PFSK-1 (cell line): ENCODE results near the gene P2RY12.

Source experiments
- FOXP2 ChIP-seq: optimal IDR thresholded peaks from 2 replicates; pipeline ENCODE3; 2011; ENCODE audit warnings: borderline replicate concordance, control low read depth, inconsistent platforms; ENCODE audit not compliant: insufficient read depth; ENCODE audit errors: extremely low read length, extremely low read depth
- POLR2AphosphoS5 ChIP-seq: IDR thresholded peaks from 2 replicates; pipeline ENCODE4 v1.6.1; 2012; ENCODE audit warnings: low read depth, mild to moderate bottlenecking, control low read depth, low read length, moderate library complexity
- REST ChIP-seq, 2 experiments: IDR thresholded peaks; 2 replicates each; pipeline versions ENCODE4 v1.6.1 to v1.8.0; 2011 to 2012; ENCODE audit warnings: low read depth in 2 of 2, low read length in 2 of 2, control low read depth in 1 of 2, inconsistent platforms in 1 of 2, mild to moderate bottlenecking in 1 of 2, moderate library complexity in 1 of 2; ENCODE audit not compliant: insufficient read depth in 1 of 2
- SIN3A ChIP-seq: IDR thresholded peaks from 2 replicates; pipeline ENCODE4 v1.6.1; 2012; ENCODE audit warnings: mild to moderate bottlenecking, low read length, moderate library complexity, borderline replicate concordance; ENCODE audit not compliant: insufficient read depth
- TAF1 ChIP-seq: IDR thresholded peaks from 2 replicates; pipeline ENCODE4 v1.6.1; 2012; ENCODE audit warnings: low read length, control low read depth, borderline replicate concordance; ENCODE audit not compliant: insufficient read depth

The P2RY12 gene

GRCh38 chr3:151318991-151319390 lies 65.6 kb downstream of the P2RY12 start:
- TF ChIP-seq SIN3A = no peak

- TF ChIP-seq POLR2AphosphoS5 = no peak
- no peak for TF ChIP-seq TAF1
- no peak for TF ChIP-seq SIN3A
- no peak for TF ChIP-seq REST (IDR thresholded peaks at IDR 0.05; ENCODE audit: insufficient read depth in 1 of 2, low read depth in 2 of 2, low read length in 2 of 2)
- no peak for TF ChIP-seq FOXP2
These were observed 66.2 kb downstream of the P2RY12 start for GRCh38 chr3:151318313-151318712.

- TF ChIP-seq SIN3A (no peak), TAF1 (no peak), POLR2AphosphoS5 (no peak), REST (IDR thresholded peaks at IDR 0.05; ENCODE audit: insufficient read depth in 1 of 2, low read depth in 2 of 2, low read length in 2 of 2) (no peak), FOXP2 (no peak)
These were observed 68.1 kb downstream of the P2RY12 start, which contains the start of gene GPR87 for GRCh38 chr3:151316267-151316991. Gene GPR87, minus strand, starts transcription at chr3:151316820. Its CDS starts 16,720 bp downstream, at chr3:151300100.

- TF ChIP-seq TAF1 (no peak), REST (IDR thresholded peaks at IDR 0.05; ENCODE audit: insufficient read depth in 1 of 2, low read depth in 2 of 2, low read length in 2 of 2) (no peak), FOXP2 (no peak), SIN3A (no peak), POLR2AphosphoS5 (no peak)
These were observed 68.7 kb downstream of the P2RY12 start for GRCh38 chr3:151315846-151316245.

- TF ChIP-seq REST (IDR thresholded peaks at IDR 0.05; ENCODE audit: insufficient read depth in 1 of 2, low read depth in 2 of 2, low read length in 2 of 2) = no peak
These were observed 69.4 kb downstream of the P2RY12 start for GRCh38 chr3:151315136-151315535.
